ENCODE measurements around the gene DUOXA2.

The DUOXA2 gene

GRCh38 chr15:45105586-45105985, 8.5 kb upstream of the DUOXA2 start:
- DNase-seq (ENCODE audit: extremely low spot score), result no peak
- CTCF ChIA-PET, result interaction anchor here (2.2 kb wide), 1 partner anchor 12 kb away, joined by 12 read pairs; no protein-coding TSS in a partner anchor
- no peak for TF ChIP-seq CTBP1 (IDR thresholded peaks at IDR 0.05; ENCODE audit: borderline replicate concordance)
- no peak for TF ChIP-seq TARDBP (IDR thresholded peaks at IDR 0.05)
- TF ChIP-seq ELF4 (IDR thresholded peaks at IDR 0.05), result no peak
- no peak for TF ChIP-seq FOXA1 (IDR thresholded peaks at IDR 0.05)
- no peak for TF ChIP-seq PKNOX1 (IDR thresholded peaks at IDR 0.05)
- no peak for TF ChIP-seq NFRKB (IDR thresholded peaks at IDR 0.05)
- TF ChIP-seq SUZ12 (IDR thresholded peaks at IDR 0.05), result no peak
- TF ChIP-seq FOXK2 (IDR thresholded peaks at IDR 0.05), result no peak
- no peak for TF ChIP-seq L3MBTL2 (conservative IDR thresholded peaks at IDR 0.05)
- TF ChIP-seq ARNT (IDR thresholded peaks at IDR 0.05), result no peak
- TF ChIP-seq SP1 (IDR thresholded peaks at IDR 0.05), result no peak
- no peak for TF ChIP-seq HDGF (IDR thresholded peaks at IDR 0.05; ENCODE audit: borderline replicate concordance)
- TF ChIP-seq LEF1 (IDR thresholded peaks at IDR 0.05; ENCODE audit: borderline replicate concordance), result no peak
- TF ChIP-seq FOXM1 (IDR thresholded peaks at IDR 0.05; ENCODE audit: borderline replicate concordance), result no peak
- TF ChIP-seq BHLHE40 (IDR thresholded peaks at IDR 0.05; ENCODE audit: borderline replicate concordance), result no peak
- no peak for TF ChIP-seq ZNF384 (IDR thresholded peaks at IDR 0.05)
- POLR2A ChIA-PET, result no interaction called here

- CTCF ChIA-PET, result interaction anchor here (2.2 kb wide), 1 partner anchor 12 kb away, joined by 12 read pairs; no protein-coding TSS in a partner anchor
- POLR2A ChIA-PET, result no interaction called here
- DNase-seq (ENCODE audit: extremely low spot score), result no peak
- TF ChIP-seq CTBP1 (IDR thresholded peaks at IDR 0.05; ENCODE audit: borderline replicate concordance), result no peak
- TF ChIP-seq BHLHE40 (IDR thresholded peaks at IDR 0.05; ENCODE audit: borderline replicate concordance), result no peak
- no peak for TF ChIP-seq PKNOX1 (IDR thresholded peaks at IDR 0.05)
- TF ChIP-seq L3MBTL2 (conservative IDR thresholded peaks at IDR 0.05), result no peak
- no peak for TF ChIP-seq ARNT (IDR thresholded peaks at IDR 0.05)
Observed at GRCh38 chr15:45106002-45106790, 7.9 kb upstream of the DUOXA2 start.

- no peak for TF ChIP-seq LEF1 (IDR thresholded peaks at IDR 0.05; ENCODE audit: borderline replicate concordance)
- TF ChIP-seq FOXM1 (IDR thresholded peaks at IDR 0.05; ENCODE audit: borderline replicate concordance), result no peak
- TF ChIP-seq FOXK2 (IDR thresholded peaks at IDR 0.05), result no peak
- TF ChIP-seq ARNT (IDR thresholded peaks at IDR 0.05), result no peak
- no peak for TF ChIP-seq HDGF (IDR thresholded peaks at IDR 0.05; ENCODE audit: borderline replicate concordance)
- no peak for TF ChIP-seq TARDBP (IDR thresholded peaks at IDR 0.05)
- no peak for TF ChIP-seq NFRKB (IDR thresholded peaks at IDR 0.05)
- TF ChIP-seq L3MBTL2 (conservative IDR thresholded peaks at IDR 0.05), result no peak
- no peak for TF ChIP-seq CTBP1 (IDR thresholded peaks at IDR 0.05; ENCODE audit: borderline replicate concordance)
- no peak for TF ChIP-seq ELF4 (IDR thresholded peaks at IDR 0.05)
- TF ChIP-seq ZNF384 (IDR thresholded peaks at IDR 0.05), result no peak
- TF ChIP-seq SP1 (IDR thresholded peaks at IDR 0.05), result no peak
- TF ChIP-seq SUZ12 (IDR thresholded peaks at IDR 0.05), result no peak
- CTCF ChIA-PET, result interaction anchor here (0.5 kb wide), 1 partner anchor 386 kb away, joined by 3 read pairs; no protein-coding TSS in a partner anchor
- POLR2A ChIA-PET, result no interaction called here
- no peak for DNase-seq (ENCODE audit: extremely low spot score)
Observed at GRCh38 chr15:45107941-45108630, 6.0 kb upstream of the DUOXA2 start.

GRCh38 chr15:45110256-45110820, 3.8 kb upstream of the DUOXA2 start:
- ChIA-PET CTCF (no interaction called here), POLR2A (no interaction called here)
- DNase-seq (ENCODE audit: extremely low spot score), result no peak
- TF ChIP-seq PKNOX1 (IDR thresholded peaks at IDR 0.05), result no peak
- no peak for TF ChIP-seq FOXM1 (IDR thresholded peaks at IDR 0.05; ENCODE audit: borderline replicate concordance)
- no peak for TF ChIP-seq TARDBP (IDR thresholded peaks at IDR 0.05)
- no peak for TF ChIP-seq SUZ12 (IDR thresholded peaks at IDR 0.05)
- no peak for TF ChIP-seq ZNF384 (IDR thresholded peaks at IDR 0.05)

- ChIA-PET POLR2A (no interaction called here), CTCF (no interaction called here)
- TF ChIP-seq L3MBTL2 (conservative IDR thresholded peaks at IDR 0.05) (no peak), ARNT (IDR thresholded peaks at IDR 0.05) (no peak), NFRKB (IDR thresholded peaks at IDR 0.05) (no peak), PKNOX1 (IDR thresholded peaks at IDR 0.05) (no peak), FOXM1 (IDR thresholded peaks at IDR 0.05; ENCODE audit: borderline replicate concordance) (no peak), ELF4 (IDR thresholded peaks at IDR 0.05) (no peak), CTBP1 (IDR thresholded peaks at IDR 0.05; ENCODE audit: borderline replicate concordance) (no peak), TARDBP (IDR thresholded peaks at IDR 0.05) (no peak), LEF1 (IDR thresholded peaks at IDR 0.05; ENCODE audit: borderline replicate concordance) (no peak), SUZ12 (IDR thresholded peaks at IDR 0.05) (no peak), SP1 (IDR thresholded peaks at IDR 0.05) (no peak), FOXA1 (IDR thresholded peaks at IDR 0.05) (no peak), BHLHE40 (IDR thresholded peaks at IDR 0.05; ENCODE audit: borderline replicate concordance) (no peak), FOXK2 (IDR thresholded peaks at IDR 0.05) (no peak), ZNF384 (IDR thresholded peaks at IDR 0.05) (no peak), HDGF (IDR thresholded peaks at IDR 0.05; ENCODE audit: borderline replicate concordance) (no peak)
- DNase-seq (ENCODE audit: extremely low spot score), result no peak
Observed at GRCh38 chr15:45111390-45112142, 2.6 kb upstream of the DUOXA2 start.

Data from HEK293T (cell line).